ENCODE measurements around the gene CMSS1. TPM values are rescaled to one million over a fixed set of nuclear protein-coding genes. Genes with fewer than 3 reads are reported as not detected.
A peak's percentile ranks its signal among the peaks of the same experiment; 100 is the strongest.

Gene CMSS1
- total RNA-seq, 2 experiments from 2014 or later = 34.8 to 37.2 TPM

- peaks cover 11% of the 10 kb centered on the region for H3K4me1 Mint-ChIP-seq
- H3K27me3 Mint-ChIP-seq = no peaks in the 10 kb centered on the region
- no peaks in the 10 kb centered on the region for H3K36me3 Mint-ChIP-seq (ENCODE audit: low read depth)
- H3K27ac Mint-ChIP-seq = no peak overlapping the region
- no peaks in the 10 kb centered on the region for H3K9me3 Mint-ChIP-seq
- POLR2A ChIA-PET = interaction anchor here (0.6 kb wide), 1 partner anchor 226 kb away, joined by 4 read pairs; no protein-coding TSS in a partner anchor
- H3K4me3 Mint-ChIP-seq = no peak overlapping the region
- CTCF ChIA-PET = interaction anchor here (0.6 to 2.0 kb wide), 7 partner anchors 11 to 251 kb away, joined by 3 to 12 read pairs (median 3); no protein-coding TSS in a partner anchor
- no peak for DNase-seq
These were observed 240.3 kb downstream of the CMSS1 start for GRCh38 chr3:100057716-100058575.

GRCh38 chr3:100059472-100059871 is 241.8 kb downstream of the CMSS1 start:
- H3K36me3 Mint-ChIP-seq (ENCODE audit: low read depth) = no peaks in the 10 kb centered on the region
- no peak overlapping the region for H3K4me3 Mint-ChIP-seq
- peaks cover 14% of the 10 kb centered on the region for H3K4me1 Mint-ChIP-seq
- no peak overlapping the region for H3K27ac Mint-ChIP-seq
- H3K27me3 Mint-ChIP-seq = no peaks in the 10 kb centered on the region
- POLR2A ChIA-PET = no interaction called here
- no peaks in the 10 kb centered on the region for H3K9me3 Mint-ChIP-seq
- CTCF ChIA-PET = interaction anchor here (2.0 kb wide), 1 partner anchor 10 kb away, joined by 12 read pairs; no protein-coding TSS in a partner anchor
- no peak for DNase-seq

- no peak overlapping the region for H3K4me3 Mint-ChIP-seq
- H3K4me1 Mint-ChIP-seq = peaks cover 14% of the 10 kb centered on the region
- ChIA-PET POLR2A (no interaction called here), CTCF (interaction anchor here (0.7 to 1.1 kb wide), 2 partner anchors 8 to 177 kb away, joined by 3 read pairs; no protein-coding TSS in a partner anchor)
- no peak overlapping the region for H3K27ac Mint-ChIP-seq
- H3K27me3 Mint-ChIP-seq = no peaks in the 10 kb centered on the region
- no peaks in the 10 kb centered on the region for H3K36me3 Mint-ChIP-seq (ENCODE audit: low read depth)
- no peaks in the 10 kb centered on the region for H3K9me3 Mint-ChIP-seq
- peak; percentile 21 for DNase-seq
These were observed 243.2 kb downstream of the CMSS1 start for GRCh38 chr3:100060685-100061484.

- ChIA-PET CTCF (no interaction called here), POLR2A (no interaction called here)
- Mint-ChIP-seq H3K4me3 (no peak overlapping the region), H3K27ac (no peak overlapping the region), H3K27me3 (no peaks in the 10 kb centered on the region), H3K9me3 (no peaks in the 10 kb centered on the region), H3K4me1 (peaks cover 14% of the 10 kb centered on the region), H3K36me3 (ENCODE audit: low read depth) (no peaks in the 10 kb centered on the region)
- no peak for DNase-seq
These were observed 245.0 kb downstream of the CMSS1 start for GRCh38 chr3:100062665-100063064.

- POLR2A ChIA-PET = no interaction called here
- no peaks in the 10 kb centered on the region for H3K36me3 Mint-ChIP-seq (ENCODE audit: low read depth)
- no peaks in the 10 kb centered on the region for H3K27me3 Mint-ChIP-seq
- H3K4me3 Mint-ChIP-seq = no peak overlapping the region
- CTCF ChIA-PET = interaction anchor here (0.6 to 2.1 kb wide), 3 partner anchors 15 to 303 kb away, joined by 3 to 5 read pairs (median 4); no protein-coding TSS in a partner anchor
- H3K27ac Mint-ChIP-seq = no peak overlapping the region
- no peaks in the 10 kb centered on the region for H3K9me3 Mint-ChIP-seq
- peaks cover 18% of the 10 kb centered on the region for H3K4me1 Mint-ChIP-seq
- no peak for DNase-seq
These were observed 246.3 kb downstream of the CMSS1 start for GRCh38 chr3:100063929-100064461.

GRCh38 chr3:100067589-100067988 is 249.9 kb downstream of the CMSS1 start:
- DNase-seq = no peak
- ChIA-PET POLR2A (no interaction called here), CTCF (interaction anchor here (1.1 to 2.9 kb wide), 2 partner anchors 9 to 11 kb away, joined by 3 to 12 read pairs; no protein-coding TSS in a partner anchor)
- Mint-ChIP-seq H3K4me3 (no peak overlapping the region), H3K27me3 (no peaks in the 10 kb centered on the region), H3K9me3 (no peaks in the 10 kb centered on the region), H3K27ac (no peak overlapping the region), H3K36me3 (ENCODE audit: low read depth) (peaks cover 15% of the 10 kb centered on the region), H3K4me1 (peaks cover 33% of the 10 kb centered on the region)

- peak; percentile 91 for DNase-seq
- Mint-ChIP-seq H3K27ac (peak overlapping the region; percentile 15), H3K27me3 (no peaks in the 10 kb centered on the region), H3K9me3 (no peaks in the 10 kb centered on the region), H3K4me1 (peaks cover 46% of the 10 kb centered on the region), H3K36me3 (ENCODE audit: low read depth) (peaks cover 16% of the 10 kb centered on the region), H3K4me3 (no peak overlapping the region)
- ChIA-PET POLR2A (interaction anchor here (1.0 kb wide), 1 partner anchor 186 kb away, joined by 3 read pairs; no protein-coding TSS in a partner anchor), CTCF (interaction anchor here (0.5 to 2.9 kb wide), 20 partner anchors 8 to 1862 kb away, joined by 3 to 13 read pairs (median 3); partner anchors contain the start of gene TBC1D23)
These were observed 251.2 kb downstream of the CMSS1 start for GRCh38 chr3:100068826-100069225.

- Mint-ChIP-seq H3K4me1 (peaks cover 48% of the 10 kb centered on the region), H3K9me3 (no peaks in the 10 kb centered on the region), H3K27me3 (no peaks in the 10 kb centered on the region), H3K4me3 (no peak overlapping the region), H3K36me3 (ENCODE audit: low read depth) (peaks cover 16% of the 10 kb centered on the region), H3K27ac (no peak overlapping the region)
- no peak for DNase-seq
- ChIA-PET POLR2A (interaction anchor here (1.0 kb wide), 1 partner anchor 185 kb away, joined by 3 read pairs; no protein-coding TSS in a partner anchor), CTCF (interaction anchor here (0.5 to 2.9 kb wide), 13 partner anchors 8 to 1862 kb away, joined by 3 to 13 read pairs (median 4); no protein-coding TSS in a partner anchor)
These were observed 251.8 kb downstream of the CMSS1 start for GRCh38 chr3:100069472-100069871.

- ChIA-PET POLR2A (interaction anchor here (0.6 to 0.7 kb wide), 2 partner anchors 72 to 261 kb away, joined by 3 to 7 read pairs; no protein-coding TSS in a partner anchor), CTCF (interaction anchor here (0.6 to 1.2 kb wide), 3 partner anchors 16 to 182 kb away, joined by 3 to 6 read pairs (median 3); no protein-coding TSS in a partner anchor)
- Mint-ChIP-seq H3K27me3 (no peaks in the 10 kb centered on the region), H3K36me3 (ENCODE audit: low read depth) (peaks cover 27% of the 10 kb centered on the region), H3K9me3 (no peaks in the 10 kb centered on the region), H3K4me3 (peak overlapping the region; percentile 27), H3K27ac (peak overlapping the region; percentile 71), H3K4me1 (peaks cover 75% of the 10 kb centered on the region)
- peak; percentile 26 for DNase-seq
These were observed 254.8 kb downstream of the CMSS1 start for GRCh38 chr3:100072326-100073048.

GRCh38 chr3:100073049-100073713 is 255.5 kb downstream of the CMSS1 start:
- peak overlapping the region; percentile 71 for H3K27ac Mint-ChIP-seq
- peak overlapping the region; percentile 27 for H3K4me3 Mint-ChIP-seq
- peaks cover 27% of the 10 kb centered on the region for H3K36me3 Mint-ChIP-seq (ENCODE audit: low read depth)
- peaks cover 75% of the 10 kb centered on the region for H3K4me1 Mint-ChIP-seq
- H3K27me3 Mint-ChIP-seq = no peaks in the 10 kb centered on the region
- DNase-seq = no peak
- POLR2A ChIA-PET = no interaction called here
- H3K9me3 Mint-ChIP-seq = no peaks in the 10 kb centered on the region
- CTCF ChIA-PET = interaction anchor here (1.1 to 2.2 kb wide), 3 partner anchors 15 to 115 kb away, joined by 3 to 7 read pairs (median 4); no protein-coding TSS in a partner anchor

- H3K4me1 Mint-ChIP-seq = peaks cover 73% of the 10 kb centered on the region
- no peaks in the 10 kb centered on the region for H3K27me3 Mint-ChIP-seq
- H3K4me3 Mint-ChIP-seq = peak overlapping the region; percentile 27
- ChIA-PET POLR2A (interaction anchor here (0.6 kb wide), 1 partner anchor 17 kb away, joined by 3 read pairs; no protein-coding TSS in a partner anchor), CTCF (interaction anchor here (0.7 to 2.2 kb wide), 6 partner anchors 14 to 1282 kb away, joined by 3 to 7 read pairs (median 4); no protein-coding TSS in a partner anchor)
- peak overlapping the region; percentile 71 for H3K27ac Mint-ChIP-seq
- H3K36me3 Mint-ChIP-seq (ENCODE audit: low read depth) = peaks cover 27% of the 10 kb centered on the region
- no peaks in the 10 kb centered on the region for H3K9me3 Mint-ChIP-seq
- DNase-seq = peak; percentile 16
These were observed 256.1 kb downstream of the CMSS1 start for GRCh38 chr3:100073714-100074307.

Measured in activated CD4-positive, alpha-beta T cell treated with anti-CD3 and anti-CD28 coated beads, Interleukin-2, amount 10 ng/mL, durations not matched to agents 7 days and 5 days (primary cell).